GM12801 (cell line): ENCODE results near the gene CHST11.

Experiments used
- TF ChIP-seq, protein P1 (sequence below): IDR thresholded peaks from one replicate; pipeline ENCODE4 v1.5.1; 2011; ENCODE audit warnings: control low read depth; ENCODE audit not compliant: insufficient read length; ENCODE audit errors: extremely low read depth

The CHST11 gene

DNA sequence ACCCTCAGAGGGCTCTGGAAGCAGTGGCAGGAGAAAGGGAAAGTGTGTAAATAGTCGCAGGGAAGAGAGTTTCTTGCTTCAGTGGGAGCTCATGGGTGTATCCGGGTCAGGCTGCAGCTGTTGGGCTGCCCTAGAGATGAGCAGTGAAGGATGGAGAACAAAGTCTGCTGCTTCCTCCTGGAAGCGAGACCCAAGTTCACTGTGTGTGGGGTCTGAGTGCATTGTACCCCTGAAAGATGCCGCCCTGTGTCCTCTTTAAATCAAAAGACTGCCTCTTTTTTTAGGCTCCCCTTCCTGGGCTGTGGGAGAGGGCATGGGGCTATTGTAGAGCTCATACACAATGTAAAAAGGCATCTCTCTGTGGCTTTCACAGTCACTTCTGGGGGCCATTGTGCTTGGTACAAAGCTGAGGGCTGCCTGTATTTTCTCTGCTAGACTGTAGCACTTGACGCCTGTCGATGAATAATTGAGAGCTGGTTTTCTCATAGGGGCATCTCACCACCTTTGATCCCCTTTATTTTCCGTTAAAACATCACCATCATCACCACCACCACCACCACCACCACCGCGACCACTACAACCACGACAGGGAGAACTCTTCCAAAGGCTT, 16.7 kb downstream of the CHST11 start:
- TF ChIP-seq, protein P1, sequence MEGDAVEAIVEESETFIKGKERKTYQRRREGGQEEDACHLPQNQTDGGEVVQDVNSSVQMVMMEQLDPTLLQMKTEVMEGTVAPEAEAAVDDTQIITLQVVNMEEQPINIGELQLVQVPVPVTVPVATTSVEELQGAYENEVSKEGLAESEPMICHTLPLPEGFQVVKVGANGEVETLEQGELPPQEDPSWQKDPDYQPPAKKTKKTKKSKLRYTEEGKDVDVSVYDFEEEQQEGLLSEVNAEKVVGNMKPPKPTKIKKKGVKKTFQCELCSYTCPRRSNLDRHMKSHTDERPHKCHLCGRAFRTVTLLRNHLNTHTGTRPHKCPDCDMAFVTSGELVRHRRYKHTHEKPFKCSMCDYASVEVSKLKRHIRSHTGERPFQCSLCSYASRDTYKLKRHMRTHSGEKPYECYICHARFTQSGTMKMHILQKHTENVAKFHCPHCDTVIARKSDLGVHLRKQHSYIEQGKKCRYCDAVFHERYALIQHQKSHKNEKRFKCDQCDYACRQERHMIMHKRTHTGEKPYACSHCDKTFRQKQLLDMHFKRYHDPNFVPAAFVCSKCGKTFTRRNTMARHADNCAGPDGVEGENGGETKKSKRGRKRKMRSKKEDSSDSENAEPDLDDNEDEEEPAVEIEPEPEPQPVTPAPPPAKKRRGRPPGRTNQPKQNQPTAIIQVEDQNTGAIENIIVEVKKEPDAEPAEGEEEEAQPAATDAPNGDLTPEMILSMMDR, result no peak

GRCh38 chr12:104475271-104475670, 18.5 kb downstream of the CHST11 start:
- TF ChIP-seq, protein P1, result no peak

DNA sequence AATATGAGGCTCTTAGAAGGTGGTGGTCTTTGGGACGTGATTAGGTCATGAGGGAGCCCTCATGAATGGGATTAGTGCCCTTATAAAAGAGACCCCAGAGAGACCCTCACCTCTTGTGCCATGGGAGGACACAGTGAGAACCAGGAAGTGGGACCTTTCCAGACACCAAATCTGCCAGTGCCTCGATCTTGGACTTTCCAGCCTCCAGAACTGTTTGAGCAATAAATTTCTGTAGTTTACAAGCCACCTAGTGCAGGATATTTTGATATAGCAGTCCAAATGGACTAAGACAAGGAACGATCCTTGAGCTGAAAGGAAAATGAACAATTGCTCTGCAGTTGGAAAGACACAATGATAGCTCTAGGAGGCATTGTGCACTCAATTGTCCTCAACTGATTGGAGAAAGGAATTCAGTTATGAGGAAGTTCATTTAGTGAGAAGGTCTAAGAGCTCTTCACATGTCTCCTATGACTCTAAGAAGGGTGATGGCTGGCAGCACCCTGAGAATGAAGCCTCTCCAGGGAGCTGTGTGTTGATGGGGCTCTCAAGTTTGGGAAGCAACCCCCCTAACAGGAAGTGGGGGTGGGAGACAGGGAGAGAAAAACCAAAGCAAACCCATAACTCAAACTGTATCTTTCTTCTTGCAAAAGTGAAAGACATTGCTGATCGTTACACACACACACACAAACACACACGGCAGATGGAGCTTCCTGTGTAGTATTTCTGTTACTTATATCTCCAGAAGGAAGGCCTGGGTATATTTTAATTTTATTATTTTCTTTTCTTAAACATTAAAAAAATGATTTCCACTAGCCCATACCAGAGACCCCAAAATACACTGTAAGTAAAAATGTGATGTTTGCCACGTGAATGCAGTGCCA, 21.0 kb downstream of the CHST11 start:
- TF ChIP-seq, protein P1, result no peak

GRCh38 chr12:104478396-104479122, 21.8 kb downstream of the CHST11 start:
- TF ChIP-seq, protein P1, result no peak

GRCh38 chr12:104479123-104479662, 22.4 kb downstream of the CHST11 start:
- TF ChIP-seq, protein P1, result no peak

DNA sequence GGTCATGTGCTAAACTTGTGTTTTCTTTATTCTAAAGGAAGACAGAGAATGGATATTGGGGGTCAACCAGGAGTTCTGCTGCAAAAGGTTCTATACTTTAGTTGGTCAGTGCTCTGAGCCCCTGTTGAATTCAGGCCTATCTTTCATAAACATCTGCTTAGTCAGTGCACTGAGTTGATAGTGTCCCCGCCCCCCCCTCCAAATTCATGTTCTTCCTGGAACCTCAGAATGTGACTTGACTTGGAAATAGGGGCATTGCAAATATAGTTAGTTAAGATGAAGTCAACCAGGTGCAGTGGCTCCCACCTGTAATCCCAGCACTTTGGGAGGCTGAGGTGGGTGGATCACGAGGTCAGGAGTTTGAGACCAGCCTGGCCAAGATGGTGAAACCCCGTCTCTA, 23.3 kb downstream of the CHST11 start:
- TF ChIP-seq, protein P1, result no peak
